SK-MEL-5 (cell line): ENCODE results near the gene SUN3. TPM values are rescaled to one million over a fixed set of nuclear protein-coding genes. Genes with fewer than 3 reads are reported as not detected.
A peak's percentile ranks its signal among the peaks of the same experiment; 100 is the strongest.

Experiments used
- DNase-seq: peaks from one replicate; pipeline ENCODE4 v3.0.0-alpha.2; 2016; ENCODE audit warnings: low read depth, low spot score
- in situ Hi-C: cut with HindIII; loops from 2 replicates; pipeline ENCODE4 v1.10.0; 2016; ENCODE audit warnings: low sequenced_read_pairs, high pct_unique_total_duplicates, low pct_unique_long_range_greater_than_20kb
- total RNA-seq: library from RNA; depleted of rRNA; stranded (reverse); fragments of >200 nt; shearing (Covaris generic); gene quantifications from 2 replicates; pipeline ENCODE4 v1.2.3, GENCODE V29; 2014; rRNA removed

Gene SUN3
- total RNA-seq, 1 experiment from 2014 or later: 0.45 TPM

GRCh38 chr7:47941136-47941844, 87.6 kb downstream of the SUN3 start:
- DNase-seq: no peak
- in situ Hi-C loops: no loop called here

GRCh38 chr7:47940088-47941013, 88.6 kb downstream of the SUN3 start:
- in situ Hi-C loops: no loop called here
- DNase-seq: no peak

GRCh38 chr7:47939425-47940036, 89.4 kb downstream of the SUN3 start:
- DNase-seq: no peak
- in situ Hi-C loops: no loop called here

GRCh38 chr7:47938574-47939165, 90.2 kb downstream of the SUN3 start:
- in situ Hi-C loops: no loop called here
- DNase-seq: peak; percentile 51

- peak; percentile 38 for DNase-seq
- in situ Hi-C loops: no loop called here
Measured at GRCh38 chr7:47937711-47938573, 91.0 kb downstream of the SUN3 start.

Other genes with a start within 250 kb of the SUN3 start
- gene PKD1L1, start 80.6 kb downstream of the SUN3 start, total RNA-seq: 0.51 and 0.58 TPM in 2 replicates
- gene HUS1, start 49.5 kb downstream of the SUN3 start, total RNA-seq: 50.4 and 71.8 TPM in 2 replicates
- gene C7orf57, start 6.4 kb upstream of the SUN3 start, total RNA-seq: 0.48 and 0.79 TPM in 2 replicates
- gene UPP1, start 60.2 kb upstream of the SUN3 start, total RNA-seq: 140 and 162 TPM in 2 replicates
- 3.8 and 4.1 TPM in 2 replicates for gene ABCA13, start 142.4 kb upstream of the SUN3 start, total RNA-seq